SK-N-SH treated with all-trans-retinoic acid at 6 μM for 48 hours (cell line): Measurements from ENCODE around the gene CD96.

ENCODE experiments used
- ATAC-seq: fragments of 200-7000 bp; cut with Tn5 transposase; 3 replicates; pipeline ENCODE4 v1.9.1; 2020; ENCODE audit warnings: mild to moderate bottlenecking, moderate library complexity
- ARNTL ChIP-seq: fragments of 450-650 bp; formaldehyde crosslinking; IDR thresholded peaks from 2 replicates; pipeline ENCODE4 v1.5.0; 2020; ENCODE audit warnings: low read depth, mild to moderate bottlenecking, moderate library complexity, borderline replicate concordance
- BACH2 ChIP-seq: fragments of 250-450 bp; sonication (Bioruptor Pico); IDR thresholded peaks from 2 replicates; pipeline ENCODE4 v1.9.0; 2021; ENCODE audit warnings: mild to moderate bottlenecking, borderline replicate concordance
- CSDC2 ChIP-seq: fragments of 250-450 bp; sonication (Bioruptor Pico); IDR thresholded peaks from 2 replicates; pipeline ENCODE4 v1.5.0; 2020; ENCODE audit warnings: mild to moderate bottlenecking, moderate library complexity
- ESRRG ChIP-seq: fragments of 250-450 bp; sonication (Bioruptor Pico); IDR thresholded peaks from 2 replicates; pipeline ENCODE4 v1.6.1; 2021; ENCODE audit warnings: mild to moderate bottlenecking
- GLIS3 ChIP-seq: fragments of 250-450 bp; sonication (Bioruptor Pico); IDR thresholded peaks from 2 replicates; pipeline ENCODE4 v1.5.0; 2020; ENCODE audit warnings: mild to moderate bottlenecking, moderate library complexity
- ISL1 ChIP-seq: fragments of 250-450 bp; sonication (Bioruptor Pico); IDR thresholded peaks from 2 replicates; pipeline ENCODE4 v2.1.2; 2022; ENCODE audit warnings: mild to moderate bottlenecking, moderate library complexity
- PPARA ChIP-seq: fragments of 250-450 bp; sonication (Bioruptor Pico); IDR thresholded peaks from 2 replicates; pipeline ENCODE4 v1.5.0; 2020; ENCODE audit warnings: mild to moderate bottlenecking, borderline replicate concordance
- RARB ChIP-seq: fragments of 250-450 bp; sonication (Bioruptor Pico); IDR thresholded peaks from 2 replicates; pipeline ENCODE4 v1.8.0; 2021; ENCODE audit warnings: mild to moderate bottlenecking, moderate library complexity
- SNAI2 ChIP-seq: fragments of 250-450 bp; sonication (Bioruptor Pico); IDR thresholded peaks from 2 replicates; pipeline ENCODE4 v1.5.0; 2020; ENCODE audit warnings: mild to moderate bottlenecking, moderate library complexity
- TCF4 ChIP-seq: fragments of 250-450 bp; sonication (Bioruptor Pico); IDR thresholded peaks from 2 replicates; pipeline ENCODE4 v1.8.0; 2021; ENCODE audit warnings: mild to moderate bottlenecking, moderate library complexity, borderline replicate concordance
- ZC3H10 ChIP-seq: fragments of 250-450 bp; sonication (Bioruptor Pico); IDR thresholded peaks from 2 replicates; pipeline ENCODE4 v1.5.1; 2021; ENCODE audit warnings: mild to moderate bottlenecking, moderate library complexity
- ZFP3 ChIP-seq: fragments of 250-450 bp; sonication (Bioruptor Pico); IDR thresholded peaks from 2 replicates; pipeline ENCODE4 v1.5.0; 2020; ENCODE audit warnings: mild to moderate bottlenecking, moderate library complexity
- ZFP30 ChIP-seq: fragments of 450-650 bp; formaldehyde crosslinking; IDR thresholded peaks from 2 replicates; pipeline ENCODE4 v1.5.0; 2022; ENCODE audit warnings: mild to moderate bottlenecking, moderate library complexity
- ZNF565 ChIP-seq: fragments of 450-650 bp; formaldehyde crosslinking; conservative IDR thresholded peaks from 2 replicates; pipeline ENCODE4 v1.5.0; 2020; ENCODE audit warnings: low read depth, mild to moderate bottlenecking, moderate library complexity
- ZNF70 ChIP-seq: fragments of 450-650 bp; formaldehyde crosslinking; IDR thresholded peaks from 2 replicates; pipeline ENCODE4 v1.5.0; 2020; ENCODE audit warnings: mild to moderate bottlenecking, moderate library complexity
- ZNF8 ChIP-seq: fragments of 450-650 bp; formaldehyde crosslinking; IDR thresholded peaks from 2 replicates; pipeline ENCODE4 v1.5.0; 2020; ENCODE audit warnings: mild to moderate bottlenecking, moderate library complexity
- TF ChIP-seq, protein P1 (sequence below): fragments of 250-450 bp; sonication (Bioruptor Pico); IDR thresholded peaks from 2 replicates; pipeline ENCODE4 v1.5.1; 2021; ENCODE audit warnings: mild to moderate bottlenecking, moderate library complexity
- TF ChIP-seq, protein P2 (sequence below): fragments of 250-450 bp; sonication (Bioruptor Pico); IDR thresholded peaks from 2 replicates; pipeline ENCODE4 v1.5.1; 2020; ENCODE audit warnings: low read depth, mild to moderate bottlenecking, moderate library complexity
- TF ChIP-seq, protein P3 (sequence below): fragments of 250-450 bp; sonication (Bioruptor Pico); IDR thresholded peaks from 2 replicates; pipeline ENCODE4 v1.5.0; 2020; ENCODE audit warnings: mild to moderate bottlenecking, moderate library complexity
- TF ChIP-seq, protein P4 (sequence below): fragments of 250-450 bp; sonication (Bioruptor Pico); IDR thresholded peaks from 2 replicates; pipeline ENCODE4 v1.8.0; 2021; ENCODE audit warnings: low read depth, mild to moderate bottlenecking, moderate library complexity, borderline replicate concordance

The CD96 gene

DNA sequence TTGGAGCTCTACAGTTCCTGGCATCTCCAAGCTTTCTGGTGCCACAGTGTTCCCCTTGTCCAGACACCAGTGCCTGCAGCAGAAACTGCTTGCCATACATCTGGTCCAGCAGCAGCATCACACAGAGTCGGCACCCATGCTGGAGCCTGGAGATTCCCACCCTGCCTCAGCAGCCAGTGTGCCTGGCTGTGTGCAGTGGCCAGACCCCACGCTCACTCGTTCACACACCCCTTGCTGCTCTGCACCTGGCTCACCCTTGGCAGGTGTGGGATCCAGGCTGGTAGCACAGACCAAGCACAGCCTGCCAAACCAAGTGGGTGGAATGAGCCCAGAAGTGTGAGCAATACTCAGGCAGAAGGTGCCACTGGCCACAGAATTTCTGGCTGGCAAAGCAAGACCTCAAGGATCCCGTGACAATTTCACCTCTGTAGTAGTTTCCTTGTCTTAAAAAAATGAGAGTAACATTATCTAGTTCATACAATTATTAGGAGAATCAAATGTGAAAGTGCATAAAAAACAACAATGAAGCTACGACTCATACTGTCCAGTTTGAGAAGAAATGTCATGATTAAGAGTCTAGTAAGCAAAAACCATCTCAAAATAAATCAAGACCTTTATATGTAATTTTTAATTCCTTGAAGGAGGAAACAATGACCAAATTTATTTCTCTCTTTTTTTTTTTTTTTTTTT is 76.1 kb downstream of the CD96 start:
- ATAC-seq: no peak
- TF ChIP-seq ZNF565: no peak
- TF ChIP-seq ARNTL (CRISPR knock-in tag): no peak

DNA sequence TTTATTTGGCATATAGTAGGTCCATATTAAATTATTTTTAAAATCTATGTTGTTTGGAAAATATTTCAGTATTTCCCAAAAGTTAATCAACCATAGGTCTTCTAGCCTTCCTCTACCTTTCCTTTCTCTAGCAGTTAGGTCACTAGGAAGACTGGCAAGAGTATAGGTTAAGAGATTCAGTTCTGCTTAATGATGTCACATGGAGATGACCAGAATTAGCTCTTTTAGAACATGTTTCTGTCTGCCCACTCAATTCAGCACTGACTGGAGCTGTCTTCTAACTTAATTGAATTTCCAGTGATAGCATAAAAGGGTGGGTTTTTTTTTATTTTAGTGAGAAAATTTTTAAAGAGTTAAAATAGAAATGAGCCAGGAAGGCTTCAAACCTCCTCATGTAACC is 76.9 kb downstream of the CD96 start:
- no peak for ATAC-seq
- TF ChIP-seq ZFP3 (CRISPR knock-in tag): no peak
- no peak for TF ChIP-seq ZNF565
- TF ChIP-seq, protein P1, sequence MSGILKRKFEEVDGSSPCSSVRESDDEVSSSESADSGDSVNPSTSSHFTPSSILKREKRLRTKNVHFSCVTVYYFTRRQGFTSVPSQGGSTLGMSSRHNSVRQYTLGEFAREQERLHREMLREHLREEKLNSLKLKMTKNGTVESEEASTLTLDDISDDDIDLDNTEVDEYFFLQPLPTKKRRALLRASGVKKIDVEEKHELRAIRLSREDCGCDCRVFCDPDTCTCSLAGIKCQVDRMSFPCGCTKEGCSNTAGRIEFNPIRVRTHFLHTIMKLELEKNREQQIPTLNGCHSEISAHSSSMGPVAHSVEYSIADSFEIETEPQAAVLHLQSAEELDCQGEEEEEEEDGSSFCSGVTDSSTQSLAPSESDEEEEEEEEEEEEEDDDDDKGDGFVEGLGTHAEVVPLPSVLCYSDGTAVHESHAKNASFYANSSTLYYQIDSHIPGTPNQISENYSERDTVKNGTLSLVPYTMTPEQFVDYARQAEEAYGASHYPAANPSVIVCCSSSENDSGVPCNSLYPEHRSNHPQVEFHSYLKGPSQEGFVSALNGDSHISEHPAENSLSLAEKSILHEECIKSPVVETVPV (CRISPR knock-in tag): no peak
- TF ChIP-seq SNAI2 (CRISPR knock-in tag): no peak
- TF ChIP-seq RARB: no peak
- TF ChIP-seq, protein P2, sequence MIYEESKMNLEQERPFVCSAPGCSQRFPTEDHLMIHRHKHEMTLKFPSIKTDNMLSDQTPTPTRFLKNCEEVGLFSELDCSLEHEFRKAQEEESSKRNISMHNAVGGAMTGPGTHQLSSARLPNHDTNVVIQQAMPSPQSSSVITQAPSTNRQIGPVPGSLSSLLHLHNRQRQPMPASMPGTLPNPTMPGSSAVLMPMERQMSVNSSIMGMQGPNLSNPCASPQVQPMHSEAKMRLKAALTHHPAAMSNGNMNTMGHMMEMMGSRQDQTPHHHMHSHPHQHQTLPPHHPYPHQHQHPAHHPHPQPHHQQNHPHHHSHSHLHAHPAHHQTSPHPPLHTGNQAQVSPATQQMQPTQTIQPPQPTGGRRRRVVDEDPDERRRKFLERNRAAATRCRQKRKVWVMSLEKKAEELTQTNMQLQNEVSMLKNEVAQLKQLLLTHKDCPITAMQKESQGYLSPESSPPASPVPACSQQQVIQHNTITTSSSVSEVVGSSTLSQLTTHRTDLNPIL (CRISPR knock-in tag): no peak
- no peak for TF ChIP-seq GLIS3 (CRISPR knock-in tag)
- TF ChIP-seq BACH2: no peak
- TF ChIP-seq ZC3H10 (CRISPR knock-in tag): no peak
- no peak for TF ChIP-seq TCF4 (CRISPR knock-in tag)
- no peak for TF ChIP-seq ESRRG (CRISPR knock-in tag)
- no peak for TF ChIP-seq ZNF8 (CRISPR knock-in tag)
- TF ChIP-seq, protein P3, sequence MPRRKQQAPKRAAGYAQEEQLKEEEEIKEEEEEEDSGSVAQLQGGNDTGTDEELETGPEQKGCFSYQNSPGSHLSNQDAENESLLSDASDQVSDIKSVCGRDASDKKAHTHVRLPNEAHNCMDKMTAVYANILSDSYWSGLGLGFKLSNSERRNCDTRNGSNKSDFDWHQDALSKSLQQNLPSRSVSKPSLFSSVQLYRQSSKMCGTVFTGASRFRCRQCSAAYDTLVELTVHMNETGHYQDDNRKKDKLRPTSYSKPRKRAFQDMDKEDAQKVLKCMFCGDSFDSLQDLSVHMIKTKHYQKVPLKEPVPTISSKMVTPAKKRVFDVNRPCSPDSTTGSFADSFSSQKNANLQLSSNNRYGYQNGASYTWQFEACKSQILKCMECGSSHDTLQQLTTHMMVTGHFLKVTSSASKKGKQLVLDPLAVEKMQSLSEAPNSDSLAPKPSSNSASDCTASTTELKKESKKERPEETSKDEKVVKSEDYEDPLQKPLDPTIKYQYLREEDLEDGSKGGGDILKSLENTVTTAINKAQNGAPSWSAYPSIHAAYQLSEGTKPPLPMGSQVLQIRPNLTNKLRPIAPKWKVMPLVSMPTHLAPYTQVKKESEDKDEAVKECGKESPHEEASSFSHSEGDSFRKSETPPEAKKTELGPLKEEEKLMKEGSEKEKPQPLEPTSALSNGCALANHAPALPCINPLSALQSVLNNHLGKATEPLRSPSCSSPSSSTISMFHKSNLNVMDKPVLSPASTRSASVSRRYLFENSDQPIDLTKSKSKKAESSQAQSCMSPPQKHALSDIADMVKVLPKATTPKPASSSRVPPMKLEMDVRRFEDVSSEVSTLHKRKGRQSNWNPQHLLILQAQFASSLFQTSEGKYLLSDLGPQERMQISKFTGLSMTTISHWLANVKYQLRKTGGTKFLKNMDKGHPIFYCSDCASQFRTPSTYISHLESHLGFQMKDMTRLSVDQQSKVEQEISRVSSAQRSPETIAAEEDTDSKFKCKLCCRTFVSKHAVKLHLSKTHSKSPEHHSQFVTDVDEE (CRISPR knock-in tag): no peak
- TF ChIP-seq ARNTL (CRISPR knock-in tag): no peak

DNA sequence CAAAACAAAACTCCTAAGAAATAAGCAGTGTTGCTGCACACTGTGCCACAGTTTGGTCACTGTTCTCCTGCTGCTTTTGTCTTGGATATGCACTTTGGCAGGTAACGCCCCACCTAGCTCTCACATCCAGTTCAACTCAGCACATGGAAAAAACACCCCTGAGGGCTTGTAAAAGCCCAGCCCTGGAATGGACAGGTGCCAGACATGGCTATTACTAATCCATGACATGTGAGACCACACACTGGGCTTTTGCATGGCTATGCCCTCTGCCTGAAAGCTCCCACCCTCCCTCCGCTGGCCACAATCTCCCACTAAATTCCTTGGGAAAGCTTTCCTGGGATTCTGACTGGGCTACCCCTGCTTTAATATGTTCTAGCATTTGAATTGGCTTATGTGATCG is 77.8 kb downstream of the CD96 start:
- ATAC-seq: no peak
- TF ChIP-seq, protein P1 (CRISPR knock-in tag): no peak

DNA sequence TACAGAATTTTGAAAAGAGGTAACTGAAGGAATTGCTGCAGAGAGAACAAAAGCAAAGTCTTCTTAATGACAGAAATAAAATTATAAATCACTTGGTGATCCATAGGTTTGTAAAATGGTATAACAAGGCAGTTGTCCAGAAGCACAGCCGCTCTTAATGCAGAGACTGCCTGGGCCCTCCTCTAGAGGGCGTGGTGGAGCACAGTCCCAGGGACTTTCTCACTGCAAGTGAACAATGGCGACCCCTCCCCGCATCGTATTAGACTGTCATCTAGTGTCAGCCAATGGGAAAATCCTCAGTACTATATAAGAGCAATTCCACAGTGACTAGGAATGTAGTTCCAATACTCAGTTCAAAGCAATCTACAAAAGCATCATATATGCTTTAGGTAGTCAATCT is 79.5 kb downstream of the CD96 start:
- no peak; the same call in 2 of the 3 replicates for ATAC-seq
- TF ChIP-seq, protein P3 (CRISPR knock-in tag): no peak
- TF ChIP-seq ZFP3 (CRISPR knock-in tag): no peak
- no peak for TF ChIP-seq CSDC2 (CRISPR knock-in tag)
- TF ChIP-seq, protein P1 (CRISPR knock-in tag): no peak
- no peak for TF ChIP-seq BACH2
- no peak for TF ChIP-seq TCF4 (CRISPR knock-in tag)
- no peak for TF ChIP-seq ZFP30
- TF ChIP-seq, protein P4, sequence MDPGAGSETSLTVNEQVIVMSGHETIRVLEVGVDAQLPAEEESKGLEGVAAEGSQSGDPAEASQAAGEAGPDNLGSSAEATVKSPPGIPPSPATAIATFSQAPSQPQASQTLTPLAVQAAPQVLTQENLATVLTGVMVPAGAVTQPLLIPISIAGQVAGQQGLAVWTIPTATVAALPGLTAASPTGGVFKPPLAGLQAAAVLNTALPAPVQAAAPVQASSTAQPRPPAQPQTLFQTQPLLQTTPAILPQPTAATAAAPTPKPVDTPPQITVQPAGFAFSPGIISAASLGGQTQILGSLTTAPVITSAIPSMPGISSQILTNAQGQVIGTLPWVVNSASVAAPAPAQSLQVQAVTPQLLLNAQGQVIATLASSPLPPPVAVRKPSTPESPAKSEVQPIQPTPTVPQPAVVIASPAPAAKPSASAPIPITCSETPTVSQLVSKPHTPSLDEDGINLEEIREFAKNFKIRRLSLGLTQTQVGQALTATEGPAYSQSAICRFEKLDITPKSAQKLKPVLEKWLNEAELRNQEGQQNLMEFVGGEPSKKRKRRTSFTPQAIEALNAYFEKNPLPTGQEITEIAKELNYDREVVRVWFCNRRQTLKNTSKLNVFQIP: no peak
- no peak for TF ChIP-seq ZNF70 (CRISPR knock-in tag)
- no peak for TF ChIP-seq ISL1
- no peak for TF ChIP-seq PPARA (CRISPR knock-in tag)
- TF ChIP-seq, protein P2 (CRISPR knock-in tag): no peak
- TF ChIP-seq ESRRG (CRISPR knock-in tag): no peak
- no peak for TF ChIP-seq SNAI2 (CRISPR knock-in tag)
- TF ChIP-seq ZNF565: no peak
- TF ChIP-seq GLIS3 (CRISPR knock-in tag): no peak
